ENCODE results near the gene MYLK. TPM values are rescaled to one million over a fixed set of nuclear protein-coding genes. Genes with fewer than 3 reads are reported as not detected.

MYLK gene
- total RNA-seq, 2 donors from 2014 or later = 30.5 to 85.1 TPM

- Histone ChIP-seq H3K9me3 (no peaks in the 10 kb centered on the region), H3K36me3 (peaks cover 10% of the 10 kb centered on the region), H3K4me3 (no peak overlapping the region), H3K27ac (no peak overlapping the region), H3K4me1 (peaks cover 0 to 23% of the 10 kb centered on the region in 2 donors), H3K27me3 (no peaks in the 10 kb centered on the region)
- DNase-seq (ENCODE audit: low spot score) = no peak
- TF ChIP-seq CTCF (IDR thresholded peaks at IDR 0.05) = no peak
Measured at GRCh38 chr3:123638936-123639689, 245.0 kb downstream of the MYLK start.

GRCh38 chr3:123637841-123638240 lies 246.3 kb downstream of the MYLK start:
- Histone ChIP-seq H3K27ac (no peak overlapping the region), H3K4me3 (no peak overlapping the region), H3K27me3 (no peaks in the 10 kb centered on the region), H3K4me1 (peaks cover 0 to 31% of the 10 kb centered on the region in 2 donors), H3K36me3 (peaks cover 10% of the 10 kb centered on the region), H3K9me3 (no peaks in the 10 kb centered on the region)
- no peak for DNase-seq (ENCODE audit: low spot score)
- no peak for TF ChIP-seq CTCF (IDR thresholded peaks at IDR 0.05)

DNA sequence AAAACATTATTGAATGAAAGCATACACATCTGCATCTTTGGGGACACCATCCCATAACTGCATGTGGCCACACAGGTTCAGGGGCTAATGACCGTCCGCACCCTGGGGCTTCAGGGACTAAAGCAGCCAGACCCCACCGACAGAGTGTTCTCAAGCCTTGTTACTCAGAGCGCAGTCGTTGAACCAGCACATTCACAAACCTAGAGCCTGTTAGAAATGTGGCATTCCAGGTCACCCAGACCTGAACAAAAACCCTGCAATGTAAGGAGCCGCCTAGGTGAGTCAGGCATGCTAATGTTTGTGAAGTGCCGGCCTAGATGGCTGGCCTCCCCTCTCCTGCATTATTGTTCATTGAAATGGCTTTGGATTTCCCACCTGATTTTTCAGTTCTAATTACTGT lies 247.0 kb downstream of the MYLK start:
- Histone ChIP-seq H3K27me3 (no peaks in the 10 kb centered on the region), H3K36me3 (peaks cover 10% of the 10 kb centered on the region), H3K4me3 (no peak overlapping the region), H3K27ac (no peak overlapping the region), H3K4me1 (peaks cover 0 to 38% of the 10 kb centered on the region in 2 donors), H3K9me3 (no peaks in the 10 kb centered on the region)
- no peak for DNase-seq (ENCODE audit: low spot score)
- TF ChIP-seq CTCF (IDR thresholded peaks at IDR 0.05) = no peak

GRCh38 chr3:123636431-123636841 lies 247.7 kb downstream of the MYLK start:
- DNase-seq (ENCODE audit: low spot score) = no peak
- Histone ChIP-seq H3K9me3 (no peaks in the 10 kb centered on the region), H3K27me3 (no peaks in the 10 kb centered on the region), H3K4me1 (peaks cover 0 to 40% of the 10 kb centered on the region in 2 donors), H3K27ac (no peak overlapping the region), H3K36me3 (peaks cover 10% of the 10 kb centered on the region), H3K4me3 (no peak overlapping the region)
- TF ChIP-seq CTCF (IDR thresholded peaks at IDR 0.05) = no peak

DNA sequence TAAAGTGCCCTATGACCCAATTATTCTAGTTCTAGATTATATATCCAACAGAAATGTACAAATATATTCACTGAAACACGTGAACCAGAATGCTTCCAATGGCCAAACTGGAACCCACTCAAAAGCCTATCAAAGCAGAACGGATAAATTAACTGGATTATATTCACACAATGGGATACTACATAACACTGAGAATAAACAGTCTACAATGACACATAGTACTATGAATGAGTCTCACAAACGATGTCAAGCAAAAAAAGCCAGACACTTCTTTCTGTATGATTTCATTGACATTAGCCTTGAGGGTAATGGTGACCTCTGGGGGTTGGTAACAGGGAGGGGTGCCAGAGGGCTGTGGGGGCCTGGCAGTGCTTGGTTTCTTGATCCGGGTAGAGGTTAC lies 248.4 kb downstream of the MYLK start:
- H3K27ac ChIP-seq = peak overlapping the region in 1 of 2 donors; percentile 60

More for the DNA sequence above, 248.4 kb downstream of the MYLK start:
- H3K4me3 ChIP-seq = no peak overlapping the region
- no peaks in the 10 kb centered on the region for H3K9me3 ChIP-seq
- peaks cover 10% of the 10 kb centered on the region for H3K36me3 ChIP-seq
- no peak for TF ChIP-seq CTCF (IDR thresholded peaks at IDR 0.05)
- H3K4me1 ChIP-seq = peaks cover 0 to 40% of the 10 kb centered on the region in 2 donors
- no peaks in the 10 kb centered on the region for H3K27me3 ChIP-seq
- no peak for DNase-seq (ENCODE audit: low spot score)
